NCI-H2107 treated with DMSO at 0.1 percent for 48 hours (cell line): Measurements from ENCODE around the gene ACTN1.

Experiments used
- DNase-seq: peaks from one replicate; lab custom pipeline; 2025; ENCODE audit not compliant: unreplicated experiment; lab: John Stamatoyannopoulos, UW

The ACTN1 gene

DNA sequence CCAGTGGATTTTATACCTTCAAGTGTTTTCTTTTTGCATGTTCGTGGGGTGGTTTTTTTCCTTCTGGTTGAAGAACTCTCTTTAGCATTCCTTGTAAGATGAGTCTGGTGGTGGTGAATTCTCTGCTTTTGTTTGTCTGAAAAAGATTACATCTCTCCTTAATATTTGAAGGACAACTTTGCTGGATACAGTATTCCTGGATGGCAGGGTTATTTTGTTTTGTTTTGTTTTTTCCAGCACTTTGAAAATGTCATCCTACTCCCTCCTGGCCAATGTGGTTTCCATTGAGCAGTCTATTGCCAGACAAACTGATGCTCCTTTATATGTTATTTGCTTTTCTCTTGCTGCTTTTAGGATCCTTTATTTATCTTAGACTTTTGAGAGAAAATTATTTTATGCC is 143.0 kb downstream of the ACTN1 start:
- no peak for DNase-seq

- DNase-seq, result no peak
Measured at GRCh38 chr14:68834816-68835215, 144.3 kb downstream of the ACTN1 start.

GRCh38 chr14:68828698-68829097 is 150.4 kb downstream of the ACTN1 start:
- DNase-seq, result no peak

- DNase-seq, result no peak
Measured at GRCh38 chr14:68825729-68826128, 153.4 kb downstream of the ACTN1 start.

GRCh38 chr14:68824517-68825347 is 154.4 kb downstream of the ACTN1 start:
- peak; percentile 19 for DNase-seq

DNA sequence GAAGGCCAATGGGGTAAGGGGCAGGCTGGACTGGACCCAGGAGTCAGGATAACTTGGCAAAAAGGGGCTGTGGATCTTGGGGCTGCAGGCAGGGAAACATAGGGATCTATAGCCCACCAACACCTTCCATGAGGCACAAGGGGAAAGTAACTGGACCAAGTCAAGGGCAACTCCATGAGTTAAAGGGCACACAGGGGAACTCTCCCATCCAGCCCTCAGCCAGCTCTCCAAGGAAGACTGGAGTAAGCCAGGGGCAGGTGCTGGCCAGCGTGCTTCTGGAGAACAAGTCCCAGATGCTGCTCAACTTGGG is 154.9 kb downstream of the ACTN1 start:
- DNase-seq, result no peak
